ENCODE data around the gene RAD51B. TPM values are rescaled to one million over a fixed set of nuclear protein-coding genes. Genes with fewer than 3 reads are reported as not detected.

RAD51B gene
- total RNA-seq, 1 donor from 2014 or later: 3.2 TPM

GRCh38 chr14:68362846-68363245 is 543.3 kb downstream of the RAD51B start:
- DNase-seq (no peak), ATAC-seq (peak; percentile 37)
- intact Hi-C loops (cut with micrococcal nuclease): no loop called here

- DNase-seq (no peak), ATAC-seq (no peak)
- intact Hi-C loops (cut with micrococcal nuclease): no loop called here
Measured at GRCh38 chr14:68363466-68363842, 543.9 kb downstream of the RAD51B start.

- ATAC-seq: peak; percentile 57
- DNase-seq: peak; percentile 68
- intact Hi-C loops (cut with micrococcal nuclease): no loop called here
Measured at GRCh38 chr14:68363843-68364767, 544.5 kb downstream of the RAD51B start.

- DNase-seq: no peak
- intact Hi-C loops (cut with micrococcal nuclease): no loop called here
- ATAC-seq: no peak
Measured at GRCh38 chr14:68364792-68365192, 545.2 kb downstream of the RAD51B start.

GRCh38 chr14:68365228-68365627 is 545.6 kb downstream of the RAD51B start:
- intact Hi-C loops (cut with micrococcal nuclease): no loop called here
- no peak for DNase-seq
- ATAC-seq: no peak

- intact Hi-C loops (cut with micrococcal nuclease): no loop called here
- ATAC-seq (no peak), DNase-seq (no peak)
Measured at GRCh38 chr14:68366656-68367055, 547.1 kb downstream of the RAD51B start.

GRCh38 chr14:68367536-68367935 is 548.0 kb downstream of the RAD51B start:
- intact Hi-C loops (cut with micrococcal nuclease): no loop called here
- ATAC-seq (peak; percentile 17), DNase-seq (no peak)

- DNase-seq (no peak), ATAC-seq (no peak)
- intact Hi-C loops (cut with micrococcal nuclease): no loop called here
Measured at GRCh38 chr14:68368850-68369249, 549.3 kb downstream of the RAD51B start.

GRCh38 chr14:68369281-68370056 is 549.9 kb downstream of the RAD51B start:
- ATAC-seq: no peak
- intact Hi-C loops (cut with micrococcal nuclease): no loop called here
- DNase-seq: no peak

- no peak for DNase-seq
- intact Hi-C loops (cut with micrococcal nuclease): no loop called here
- ATAC-seq: no peak
Measured at GRCh38 chr14:68370057-68370360, 550.4 kb downstream of the RAD51B start.

GRCh38 chr14:68372368-68372767 is 552.8 kb downstream of the RAD51B start:
- DNase-seq (no peak), ATAC-seq (no peak)
- intact Hi-C loops (cut with micrococcal nuclease): no loop called here

- intact Hi-C loops (cut with micrococcal nuclease): no loop called here
- DNase-seq: no peak
- ATAC-seq: no peak
Measured at GRCh38 chr14:68373124-68373646, 553.6 kb downstream of the RAD51B start.

GRCh38 chr14:68373847-68374444 is 554.4 kb downstream of the RAD51B start:
- intact Hi-C loops (cut with micrococcal nuclease): no loop called here
- ATAC-seq: no peak
- DNase-seq: no peak

GRCh38 chr14:68374682-68375081 is 555.1 kb downstream of the RAD51B start:
- DNase-seq (no peak), ATAC-seq (no peak)
- intact Hi-C loops (cut with micrococcal nuclease): no loop called here

GRCh38 chr14:68375376-68375775 is 555.8 kb downstream of the RAD51B start:
- ATAC-seq (no peak), DNase-seq (no peak)
- intact Hi-C loops (cut with micrococcal nuclease): no loop called here

GRCh38 chr14:68376067-68376779 is 556.6 kb downstream of the RAD51B start:
- intact Hi-C loops (cut with micrococcal nuclease): no loop called here
- ATAC-seq (no peak), DNase-seq (no peak)

- DNase-seq: no peak
- intact Hi-C loops (cut with micrococcal nuclease): no loop called here
- peak; percentile 31 for ATAC-seq
Measured at GRCh38 chr14:68377006-68377405, 557.4 kb downstream of the RAD51B start.

- intact Hi-C loops (cut with micrococcal nuclease): no loop called here
Measured at GRCh38 chr14:68377459-68377858, 557.9 kb downstream of the RAD51B start.

More at GRCh38 chr14:68377459-68377858, 557.9 kb downstream of the RAD51B start:
- ATAC-seq (peak; percentile 94), DNase-seq (peak; percentile 62)

All from left ventricle myocardium superior (tissue), 1 donor.